ENCODE measurements around the gene VARS2.
"Not testable (repeated sequence)": the region's sequence is repeated elsewhere in the genome, so short reads cannot be mapped to it uniquely, and the experiment has no call there.

The VARS2 gene

DNA sequence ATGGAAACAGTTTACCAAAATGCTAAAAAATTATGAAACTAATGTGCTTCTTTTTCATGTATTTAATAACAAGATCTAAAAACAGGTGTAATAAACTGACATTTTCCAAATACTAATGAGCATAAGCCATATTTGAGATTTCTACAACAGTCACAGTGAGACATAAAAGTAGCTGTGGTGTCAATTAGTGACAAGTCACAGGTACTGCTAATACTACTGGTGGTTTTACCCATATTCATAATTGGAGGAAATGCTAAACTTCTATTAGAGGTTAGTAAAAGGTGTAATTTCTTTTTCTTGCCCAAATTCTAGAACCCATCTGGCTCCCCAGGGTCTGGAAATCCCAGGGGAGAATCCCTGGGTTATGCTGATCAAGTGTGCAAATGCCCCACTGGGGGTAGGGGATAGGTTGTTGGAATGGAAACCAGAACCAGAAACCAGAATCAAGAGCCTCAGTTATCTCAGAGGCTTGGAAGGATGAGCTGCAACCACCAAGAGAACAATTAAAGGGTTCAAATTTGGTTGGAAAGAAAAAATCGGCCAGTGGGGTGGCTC lies 13.1 kb upstream of the VARS2 start:
- no peak for DNase-seq

DNA sequence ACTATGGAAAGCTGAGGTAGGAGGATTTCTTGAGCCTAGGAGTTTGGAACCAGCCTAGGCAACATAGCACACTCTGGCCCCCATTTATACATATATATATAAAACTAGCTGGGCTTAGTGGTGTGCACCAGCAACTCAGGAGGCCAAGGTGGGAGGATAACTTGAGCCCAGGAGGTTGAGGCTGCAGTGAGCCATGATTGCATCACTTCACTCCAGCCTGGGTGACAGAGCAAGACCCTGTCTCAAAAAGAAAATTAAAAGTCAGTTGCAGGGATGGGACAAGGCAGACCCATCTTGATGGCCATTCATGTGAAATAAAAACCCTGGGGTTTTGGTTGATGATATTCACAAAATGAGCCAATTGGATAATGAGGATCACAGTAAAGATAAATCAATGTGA lies 12.6 kb upstream of the VARS2 start:
- DNase-seq: no peak

DNA sequence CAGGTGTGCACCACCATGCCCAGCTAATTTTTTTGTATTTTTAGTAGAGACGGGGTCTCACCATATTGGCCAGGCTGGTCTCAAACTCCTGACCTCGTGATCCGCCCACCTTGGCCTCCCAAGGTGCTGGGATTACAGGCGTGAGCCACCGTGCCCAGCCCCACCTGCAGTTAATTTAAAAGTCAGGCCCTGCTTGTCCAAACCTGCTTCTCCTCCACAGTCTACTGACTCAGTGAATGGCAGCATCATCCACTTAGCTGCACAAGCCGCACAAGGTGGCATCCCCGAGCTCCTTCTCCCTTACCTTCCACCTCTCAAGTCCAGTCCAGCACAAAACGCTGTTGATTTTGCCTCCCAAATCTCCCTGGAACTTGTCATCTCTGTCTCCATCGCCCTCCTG lies 11.8 kb upstream of the VARS2 start:
- not testable (repeated sequence) for DNase-seq

DNA sequence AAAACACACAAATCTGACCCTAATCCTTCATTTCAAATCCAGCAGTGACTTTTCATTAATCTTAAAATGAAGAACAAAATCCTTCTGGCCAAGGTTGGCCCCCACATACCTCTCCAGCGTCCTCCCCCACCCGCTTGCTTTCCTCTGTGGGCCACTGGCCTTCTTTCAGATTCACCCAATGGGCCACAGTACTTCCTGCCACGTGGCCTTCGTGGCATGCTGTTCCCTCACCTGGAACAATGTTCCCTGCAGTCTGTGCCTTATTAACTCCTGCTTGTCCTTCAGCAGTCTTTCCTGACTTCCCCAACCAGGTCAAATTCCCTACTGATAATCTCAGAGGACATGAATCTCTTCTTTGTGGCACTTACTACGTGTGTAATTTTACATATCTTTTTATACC lies 11.3 kb upstream of the VARS2 start:
- DNase-seq: no peak

DNA sequence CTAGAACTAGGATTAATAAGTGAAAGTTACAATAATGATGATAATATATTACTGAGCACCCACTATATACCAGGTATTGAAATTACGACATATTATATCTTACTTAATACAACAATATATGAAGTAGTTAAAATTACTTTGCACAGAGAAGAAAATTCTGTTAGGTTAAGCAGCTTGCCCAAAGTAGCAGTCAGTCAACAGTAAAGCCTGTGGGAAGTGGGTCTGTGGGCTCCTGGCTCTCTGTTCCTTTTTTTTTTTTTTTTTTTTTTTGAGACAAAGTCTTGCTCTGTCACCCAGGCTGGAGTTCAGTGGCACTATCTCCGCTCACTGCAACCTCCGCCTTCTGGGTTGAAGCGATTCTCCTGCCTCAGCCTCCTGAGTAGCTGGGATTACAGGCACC lies 10.8 kb upstream of the VARS2 start:
- DNase-seq: no peak

DNA sequence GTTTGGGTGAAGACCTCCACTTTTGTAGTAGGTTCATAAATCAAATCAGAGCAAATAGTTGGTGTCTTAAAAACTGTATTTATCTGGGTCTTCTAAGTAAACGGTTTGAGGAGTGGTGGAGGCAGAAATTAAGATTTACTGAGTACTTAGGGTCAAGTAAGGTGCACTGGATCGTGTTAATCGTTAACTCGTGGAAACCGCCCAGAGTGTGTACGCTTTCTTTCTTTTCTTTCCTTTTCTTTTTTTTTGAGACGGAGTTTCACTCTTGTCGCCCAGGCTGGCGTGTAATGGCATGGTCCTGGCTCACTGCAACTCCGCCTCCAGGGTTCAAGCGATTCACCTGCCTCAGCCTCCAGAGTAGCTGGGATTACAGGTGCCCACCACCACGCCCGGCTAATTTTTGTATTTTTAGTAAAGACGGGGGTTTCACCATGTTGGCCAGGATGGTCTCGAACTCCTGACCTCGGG lies 6.7 kb upstream of the VARS2 start:
- not testable (repeated sequence) for DNase-seq

DNA sequence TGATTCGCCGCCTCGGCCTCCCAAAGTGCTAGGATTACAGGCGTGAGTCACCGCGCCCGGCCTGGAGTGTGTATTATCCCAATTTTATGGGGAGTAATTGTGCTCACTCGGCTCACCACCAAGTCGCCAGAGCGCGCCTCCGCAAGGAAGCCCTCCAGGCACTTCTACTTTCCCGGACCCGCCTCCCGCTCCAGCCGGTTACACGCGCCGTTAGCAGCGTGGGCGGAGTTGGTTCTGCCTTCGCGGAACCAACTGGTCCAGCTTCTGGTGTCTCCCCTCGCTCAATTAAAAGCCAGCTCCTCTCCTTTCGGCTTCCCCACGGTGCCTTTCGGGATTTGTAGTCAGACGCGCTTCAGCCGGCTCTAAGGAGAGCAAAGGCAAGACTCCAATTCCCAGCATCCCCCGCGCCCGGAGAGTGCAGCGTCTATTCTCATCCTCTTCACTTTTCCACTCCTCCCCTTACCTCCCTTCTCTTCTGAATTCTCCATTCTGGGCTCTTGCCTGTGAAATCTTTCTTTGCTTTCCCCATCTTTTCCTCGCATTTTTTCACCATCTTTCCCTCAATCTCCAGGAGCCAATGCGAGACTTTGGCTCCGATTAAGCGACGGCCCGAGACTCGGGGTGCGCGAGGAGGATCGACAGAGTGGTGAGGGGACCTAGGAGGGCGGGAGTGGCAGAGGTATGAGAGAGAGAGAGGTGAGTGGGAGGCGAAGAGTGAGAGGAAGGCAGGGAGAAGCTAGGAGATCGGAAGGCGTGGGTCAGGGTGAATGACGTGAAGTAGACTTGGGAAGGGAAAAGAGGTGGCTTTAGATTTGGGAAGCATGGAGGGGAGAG lies 6.1 kb upstream of the VARS2 start, which contains the start of gene GTF2H4:
TSS of gene GTF2H4 (plus strand) at position 450 of the 834 bp plus-strand sequence.
- peak; percentile 91 for DNase-seq

DNA sequence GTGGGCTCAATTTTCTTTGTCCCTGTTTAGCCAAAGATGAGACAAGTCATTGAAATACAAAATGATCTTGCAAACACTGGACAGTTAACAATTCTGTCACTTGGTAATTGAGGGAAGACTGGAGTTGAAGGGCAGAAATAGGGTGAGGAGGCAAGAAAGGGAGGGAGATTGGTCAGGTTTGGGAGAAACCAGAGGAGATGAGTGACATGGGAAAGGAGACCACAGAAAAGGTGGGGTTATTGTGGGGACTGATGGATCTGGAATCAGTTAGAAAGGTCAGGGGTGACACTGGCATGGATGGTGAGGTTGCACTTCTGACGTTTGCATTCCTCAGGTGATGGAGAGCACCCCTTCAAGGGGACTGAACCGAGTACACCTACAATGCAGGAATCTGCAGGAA lies 5.3 kb upstream of the VARS2 start:
- DNase-seq: no peak

DNA sequence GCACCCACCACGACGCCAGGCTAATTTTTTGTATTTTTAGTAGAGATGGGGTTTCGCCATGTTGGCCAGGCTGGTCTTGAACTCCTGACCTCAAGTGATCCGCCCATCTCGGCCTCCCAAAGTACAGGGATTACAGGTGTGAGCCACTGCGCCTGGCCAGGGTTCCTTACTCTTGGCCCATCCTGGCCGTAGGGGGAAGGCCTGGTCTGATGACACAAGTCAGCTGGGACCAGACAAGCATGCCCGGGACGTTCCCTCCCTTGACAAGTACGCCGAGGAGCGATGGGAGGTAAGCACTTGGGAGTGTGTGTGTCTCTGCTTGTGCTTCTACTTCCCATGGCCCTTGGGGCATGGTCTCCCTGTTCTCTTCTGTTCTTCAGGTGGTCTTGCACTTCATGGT lies 3.6 kb upstream of the VARS2 start:
- not testable (repeated sequence) for DNase-seq

DNA sequence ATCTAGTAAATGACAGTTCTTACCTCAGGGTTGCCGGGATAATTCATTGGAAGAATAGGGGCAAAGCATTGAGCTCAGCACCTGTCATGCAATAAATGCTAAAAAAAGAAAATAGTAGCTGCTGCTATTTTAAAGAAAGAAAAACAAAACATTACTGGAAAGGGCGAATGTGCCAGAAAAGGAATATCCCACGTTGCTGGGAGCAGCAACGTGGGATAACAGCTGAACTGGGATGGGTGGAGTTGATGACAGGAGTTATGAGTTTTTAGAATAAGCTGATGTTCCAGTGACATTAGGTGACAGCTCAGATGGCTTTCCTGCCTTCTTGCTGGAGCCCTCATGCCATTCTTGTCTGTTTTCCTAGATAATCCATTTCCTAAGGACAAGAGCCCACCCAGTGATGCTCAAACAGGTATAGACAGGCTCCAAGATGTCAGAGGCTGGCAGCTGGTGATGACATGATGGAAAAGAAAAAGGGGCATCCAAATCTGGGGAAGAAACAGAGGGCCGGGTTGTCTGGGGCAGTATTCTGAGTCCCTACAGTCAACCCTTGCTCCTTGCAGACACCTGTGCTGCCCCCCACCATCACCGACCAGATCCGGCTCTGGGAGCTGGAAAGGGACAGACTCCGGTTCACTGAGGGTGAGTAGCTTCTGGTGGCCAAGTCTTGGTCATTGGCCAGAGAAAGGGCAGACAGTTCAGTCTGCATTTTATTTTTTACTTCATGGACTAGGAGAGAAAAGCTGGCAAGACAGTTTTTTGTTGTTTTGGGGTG lies 1.1 kb upstream of the VARS2 start:
- no peak for DNase-seq

DNA sequence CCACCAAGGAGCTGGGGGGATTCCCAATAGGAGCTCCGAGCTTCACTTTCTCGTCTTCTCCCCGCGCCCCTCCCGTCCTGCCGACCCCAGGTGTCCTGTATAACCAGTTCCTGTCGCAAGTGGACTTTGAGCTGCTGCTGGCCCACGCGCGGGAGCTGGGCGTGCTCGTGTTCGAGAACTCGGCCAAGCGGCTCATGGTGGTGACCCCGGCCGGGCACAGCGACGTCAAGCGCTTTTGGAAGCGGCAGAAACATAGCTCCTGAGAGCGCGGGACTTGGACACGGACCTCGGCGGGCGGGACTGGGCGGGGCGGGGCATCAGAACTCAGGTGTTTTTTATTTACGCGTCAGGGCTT lies 340 bp upstream of the VARS2 start:
- no peak for DNase-seq

DNA sequence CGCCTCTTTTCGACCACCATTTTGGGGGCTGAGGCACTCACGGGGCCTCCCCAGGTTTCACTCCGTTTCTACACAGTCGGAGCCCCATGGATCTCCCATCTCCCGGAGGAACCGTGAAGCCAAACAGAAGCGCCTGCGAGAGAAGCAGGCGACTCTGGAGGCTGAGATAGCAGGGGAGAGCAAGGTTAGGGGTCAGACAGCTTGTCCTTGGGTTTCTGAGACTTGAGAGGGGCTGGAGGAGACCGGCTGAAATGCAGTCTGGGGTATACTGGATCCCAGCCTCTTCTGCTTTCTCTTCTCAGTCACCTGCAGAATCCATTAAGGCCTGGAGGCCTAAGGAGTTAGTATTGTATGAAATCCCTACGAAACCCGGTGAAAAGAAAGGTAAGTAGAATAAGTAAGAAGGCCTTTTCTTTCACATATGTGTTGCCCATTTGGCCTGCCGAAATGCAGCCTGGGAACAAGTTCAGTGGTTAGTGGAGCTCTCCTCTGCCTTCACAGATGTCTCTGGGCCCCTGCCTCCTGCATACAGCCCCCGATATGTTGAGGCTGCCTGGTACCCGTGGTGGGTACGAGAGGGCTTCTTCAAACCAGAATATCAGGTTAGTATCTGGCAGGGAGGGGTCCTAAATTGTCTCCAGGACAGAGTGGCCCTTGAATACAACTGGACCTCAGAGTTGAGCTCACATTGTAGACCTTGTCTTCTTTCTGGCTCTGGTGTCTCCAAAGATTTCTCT lies 984 bp downstream of the VARS2 start:
- DNase-seq: no peak

DNA sequence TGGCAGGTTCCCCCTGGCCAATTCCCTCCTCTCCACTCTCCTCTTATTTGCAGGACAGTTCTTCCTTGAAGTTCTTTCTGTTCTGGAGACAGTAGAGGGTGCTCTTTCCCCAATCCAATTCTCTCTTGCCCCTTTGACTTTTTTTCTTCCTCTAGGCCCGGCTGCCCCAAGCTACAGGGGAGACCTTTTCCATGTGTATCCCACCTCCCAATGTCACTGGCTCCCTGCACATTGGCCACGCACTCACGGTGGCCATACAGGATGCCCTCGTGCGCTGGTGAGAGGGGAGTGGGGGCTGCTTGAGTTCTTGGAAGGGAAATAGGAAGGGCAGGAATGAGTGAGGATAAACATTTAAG lies 1.5 kb downstream of the VARS2 start:
- no peak for DNase-seq

DNA sequence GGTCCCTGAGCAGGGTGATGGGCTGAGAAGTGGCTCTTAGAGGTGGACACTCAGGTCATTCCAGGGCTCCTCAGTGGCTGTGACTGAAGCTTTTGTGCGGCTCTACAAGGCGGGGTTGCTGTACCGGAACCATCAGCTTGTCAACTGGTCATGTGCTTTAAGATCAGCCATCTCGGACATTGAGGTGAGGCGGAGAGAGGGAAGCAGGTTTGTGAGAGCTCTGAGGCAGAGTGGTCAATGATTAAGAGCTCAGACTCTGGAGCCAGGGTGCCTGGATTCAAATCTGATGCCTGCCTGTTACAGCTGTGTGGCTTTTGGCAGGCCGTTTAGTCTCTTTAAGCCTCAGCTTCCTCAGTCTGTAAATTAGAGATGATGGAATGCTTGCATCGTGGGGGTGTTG lies 3.0 kb downstream of the VARS2 start:
- no peak for DNase-seq

DNA sequence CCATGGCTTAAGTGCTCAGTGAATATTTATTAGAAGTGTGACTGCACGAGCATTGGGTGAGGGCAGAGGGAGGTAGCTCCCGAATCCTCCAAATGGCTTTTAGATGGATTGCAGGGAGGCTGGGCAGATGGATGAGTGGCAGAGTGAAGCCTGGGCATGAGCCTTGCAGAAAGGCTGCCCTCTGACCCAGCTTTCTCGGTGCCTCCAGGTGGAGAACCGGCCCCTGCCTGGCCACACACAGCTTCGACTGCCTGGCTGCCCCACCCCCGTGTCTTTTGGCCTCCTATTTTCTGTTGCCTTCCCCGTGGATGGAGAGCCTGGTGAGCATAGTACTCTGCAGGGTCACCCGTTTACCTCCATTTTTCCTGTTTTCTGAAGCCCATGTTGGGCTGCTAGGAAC lies 3.4 kb downstream of the VARS2 start:
- DNase-seq: no peak

DNA sequence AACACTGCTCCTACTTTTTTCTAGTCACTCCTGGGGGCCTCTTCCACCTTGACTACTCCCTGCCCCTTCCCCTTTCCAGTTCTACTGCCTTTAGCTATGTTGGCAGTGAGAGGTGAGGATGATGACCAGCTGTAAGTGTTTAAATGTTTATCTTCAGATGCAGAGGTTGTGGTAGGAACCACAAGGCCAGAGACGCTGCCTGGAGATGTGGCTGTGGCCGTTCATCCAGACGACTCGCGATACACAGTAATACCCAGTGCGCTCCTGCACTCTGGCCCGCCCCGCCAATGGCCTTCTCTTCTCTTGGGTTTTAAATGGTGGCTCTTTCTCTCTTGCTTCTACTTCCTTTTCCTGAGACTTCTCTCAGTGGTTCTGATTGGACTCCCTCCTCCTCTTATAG lies 4.6 kb downstream of the VARS2 start:
- no peak for DNase-seq

DNA sequence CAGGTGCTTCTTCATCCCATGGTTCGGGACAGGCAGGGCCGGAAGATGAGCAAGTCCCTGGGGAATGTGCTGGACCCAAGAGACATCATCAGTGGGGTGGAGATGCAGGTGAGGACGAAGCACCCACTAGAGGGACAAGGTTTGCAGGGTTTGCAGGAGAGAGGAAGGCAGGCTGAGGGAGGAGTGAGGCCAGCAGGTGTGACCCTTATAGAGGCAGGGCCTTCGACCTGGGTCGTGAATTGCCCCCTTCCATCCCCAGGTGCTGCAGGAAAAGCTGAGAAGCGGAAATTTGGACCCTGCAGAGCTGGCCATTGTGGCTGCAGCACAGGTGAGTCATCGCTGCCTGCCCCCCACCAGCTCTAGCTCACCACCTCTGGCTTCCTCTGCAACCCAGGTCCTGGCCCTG lies 8.4 kb downstream of the VARS2 start:
- DNase-seq: no peak

DNA sequence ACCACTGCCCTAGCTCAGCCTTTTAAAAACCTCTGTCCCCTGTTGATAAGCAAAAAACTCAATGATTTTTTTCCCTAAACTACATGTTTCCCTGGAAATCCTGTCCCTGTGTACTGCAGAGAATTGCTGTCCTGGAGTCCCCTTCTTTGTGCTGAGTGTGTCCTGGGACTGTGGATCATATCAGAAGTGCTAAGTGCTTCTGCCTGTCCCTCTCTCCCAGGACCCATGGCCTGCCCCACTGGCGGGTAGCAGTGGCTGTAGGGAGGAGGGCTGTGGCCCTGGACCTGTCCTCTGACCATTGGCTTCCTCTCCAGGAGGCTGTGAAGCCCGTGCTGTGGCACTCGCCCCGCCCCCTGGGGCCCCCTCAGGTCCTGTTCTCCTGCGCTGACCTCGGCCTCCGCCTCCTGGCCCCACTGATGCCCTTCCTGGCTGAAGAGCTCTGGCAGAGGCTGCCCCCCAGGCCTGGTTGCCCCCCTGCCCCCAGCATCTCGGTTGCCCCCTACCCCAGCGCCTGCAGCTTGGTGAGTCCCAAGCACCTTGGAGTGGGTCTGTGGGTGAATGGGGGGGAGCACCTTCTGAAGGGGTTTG lies 10.1 kb downstream of the VARS2 start:
- DNase-seq: not testable (repeated sequence)

DNA sequence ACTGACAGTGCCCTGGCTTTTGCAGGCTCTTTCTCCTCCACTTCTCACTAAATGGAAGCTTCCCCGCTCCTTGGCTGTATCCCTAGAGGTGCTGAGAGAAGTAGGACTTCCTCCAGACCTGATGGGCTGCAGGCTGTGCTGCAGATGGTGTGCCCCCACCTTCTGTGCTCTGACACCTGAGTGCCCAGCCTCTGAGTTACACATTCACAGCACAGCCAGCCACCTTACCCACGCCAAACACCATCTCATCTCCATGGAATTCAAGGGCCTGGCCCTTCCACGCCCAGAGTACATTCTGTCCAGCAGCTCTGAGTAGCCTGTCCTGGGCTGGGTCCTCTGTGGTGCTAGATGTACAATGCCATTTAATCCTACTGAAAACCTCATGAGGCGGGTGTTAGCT lies 12.6 kb downstream of the VARS2 start:
- no peak for DNase-seq

DNA sequence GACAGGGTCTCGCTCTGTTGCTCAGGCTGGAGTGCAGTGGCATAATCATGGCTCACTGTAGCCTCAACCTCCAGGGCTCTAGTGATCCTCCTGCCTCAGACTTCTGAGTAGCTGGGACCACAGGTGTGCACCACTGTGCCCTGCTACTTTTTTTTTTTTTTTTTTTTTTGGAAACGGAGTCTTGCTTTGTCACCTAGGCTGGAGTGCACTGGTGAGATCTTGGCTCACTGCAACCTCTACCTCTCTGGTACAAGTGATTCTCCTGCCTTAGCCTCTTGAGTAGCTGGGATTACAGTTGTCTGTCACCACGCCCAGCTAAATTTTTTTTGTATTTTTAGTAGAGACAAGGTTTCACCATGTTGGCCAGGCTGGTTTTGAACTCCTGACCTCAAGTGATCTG lies 13.0 kb downstream of the VARS2 start:
- DNase-seq: not testable (repeated sequence)

DNA sequence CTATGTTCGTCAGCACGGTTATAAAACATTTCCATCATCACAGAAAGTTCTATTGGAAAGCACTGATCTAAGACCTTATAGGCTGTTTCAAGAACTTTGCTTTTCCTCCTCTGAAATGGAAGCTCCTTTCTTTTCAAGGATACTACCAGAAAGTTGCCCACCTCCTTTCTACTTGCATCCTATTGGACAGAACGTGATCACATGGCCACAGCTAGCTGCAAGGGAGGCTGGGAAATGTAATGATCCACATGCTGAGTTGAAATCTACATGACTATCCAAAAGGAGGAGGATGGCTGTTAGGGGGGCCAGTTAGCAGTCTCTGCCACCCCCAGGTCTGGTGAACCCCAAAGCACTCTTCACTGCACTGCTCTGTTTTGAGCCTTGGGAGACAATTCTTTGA lies 14.6 kb downstream of the VARS2 start:
- no peak for DNase-seq

DNA sequence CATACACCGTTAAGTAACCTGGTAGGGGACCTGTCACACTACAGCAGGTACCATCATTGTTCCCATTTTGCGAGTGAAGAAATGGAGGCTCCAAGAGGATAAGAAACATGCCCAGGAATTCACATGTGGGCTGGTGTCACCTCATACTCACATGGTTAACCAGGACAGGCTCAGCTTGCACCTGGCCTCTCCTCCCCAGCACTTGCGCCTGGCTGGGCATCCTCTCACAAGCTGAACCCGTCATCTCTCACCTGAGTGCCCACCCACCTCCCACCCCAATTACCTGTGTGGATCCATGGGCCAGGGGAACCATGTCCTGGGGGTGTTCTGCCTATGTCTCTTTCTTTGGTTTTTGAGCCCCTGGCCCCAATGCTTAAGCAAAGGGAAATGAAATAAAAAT lies 16.5 kb downstream of the VARS2 start:
- no peak for DNase-seq

DNA sequence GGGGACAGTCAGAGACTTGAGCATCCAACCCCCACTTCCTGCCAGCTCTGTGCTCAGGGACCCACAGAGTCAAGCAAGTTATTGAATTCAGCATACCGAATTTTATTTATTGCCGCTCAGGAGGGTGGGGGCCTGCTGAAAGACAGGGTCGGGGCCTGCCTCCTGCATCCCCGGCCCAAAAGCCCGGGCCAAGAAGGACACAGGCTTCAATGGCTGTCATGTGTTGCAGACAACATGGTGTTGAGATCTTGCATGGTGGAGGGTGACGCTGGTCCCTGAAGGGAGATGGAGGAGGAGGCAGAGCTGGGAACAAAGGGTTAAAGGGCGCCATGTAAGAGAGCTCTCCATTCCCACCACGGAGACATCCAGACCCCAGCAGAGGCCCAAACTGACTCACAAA lies 17.2 kb downstream of the VARS2 start:
- DNase-seq: no peak
